NCI-H446 (cell line): ENCODE results near the gene MRPL16.
"Not testable (repeated sequence)": the region's sequence is repeated elsewhere in the genome, so short reads cannot be mapped to it uniquely, and the experiment has no call there.

Experiments used
- DNase-seq, 2 experiments: peaks; one replicate each; lab custom pipeline; 2025; lab: John Stamatoyannopoulos, UW

MRPL16 gene

GRCh38 chr11:59810189-59810910 is at the start of gene MRPL16:
Gene MRPL16 (minus strand): TSS chr11:59810778. CDS start chr11:59810658, 120 bp downstream.
- DNase-seq, result peak; percentile 60 to 92

- DNase-seq, result no peak
Observed at GRCh38 chr11:59859673-59860072, 49.1 kb upstream of the MRPL16 start.

DNA sequence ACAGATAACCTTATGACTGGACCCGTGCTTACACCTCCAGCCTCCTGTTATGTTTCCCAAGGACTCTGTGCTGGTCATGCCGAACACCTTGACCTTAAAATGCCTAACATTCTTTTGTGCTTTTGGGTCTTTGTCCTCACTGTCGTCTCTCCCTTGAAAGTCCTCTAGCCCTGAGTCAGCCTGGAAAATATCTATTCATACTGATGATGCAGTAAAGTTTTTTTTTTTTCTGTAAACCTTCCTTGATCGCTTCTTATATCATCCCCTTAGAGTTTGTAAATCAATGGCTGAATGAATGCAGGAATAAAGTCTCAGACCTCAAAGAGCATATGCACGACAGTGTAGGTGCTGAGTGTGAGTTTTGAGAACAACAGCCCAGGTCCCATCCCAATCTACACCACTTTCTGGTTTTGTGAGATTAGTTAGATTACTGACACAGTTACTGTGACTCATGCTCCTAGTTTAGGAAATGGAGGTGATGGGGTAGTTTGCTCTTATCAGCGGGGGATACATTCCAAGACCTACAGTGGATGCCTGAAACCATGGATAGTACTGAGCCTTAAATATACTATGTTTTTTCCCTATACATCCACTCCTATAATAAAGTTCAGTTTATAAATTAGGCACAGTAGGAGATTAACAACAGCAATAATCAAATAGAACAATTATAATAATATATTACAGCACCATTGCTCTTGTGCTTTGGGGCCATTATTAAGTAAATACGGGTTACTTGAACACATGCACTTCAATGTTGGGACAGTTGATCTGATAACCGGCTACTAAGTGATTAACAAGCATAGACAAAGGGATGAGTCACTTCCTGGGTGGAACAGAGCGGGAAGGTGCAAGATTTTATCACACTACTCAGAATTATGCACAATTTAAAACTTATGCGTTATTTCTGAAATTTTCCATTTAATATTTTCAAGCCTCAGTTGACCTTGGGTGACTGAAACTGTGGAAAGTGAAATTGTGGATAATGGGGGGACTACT is 47.2 kb upstream of the MRPL16 start:
- DNase-seq, result no peak

GRCh38 chr11:59854871-59855270 is 44.3 kb upstream of the MRPL16 start:
- no peak for DNase-seq

DNA sequence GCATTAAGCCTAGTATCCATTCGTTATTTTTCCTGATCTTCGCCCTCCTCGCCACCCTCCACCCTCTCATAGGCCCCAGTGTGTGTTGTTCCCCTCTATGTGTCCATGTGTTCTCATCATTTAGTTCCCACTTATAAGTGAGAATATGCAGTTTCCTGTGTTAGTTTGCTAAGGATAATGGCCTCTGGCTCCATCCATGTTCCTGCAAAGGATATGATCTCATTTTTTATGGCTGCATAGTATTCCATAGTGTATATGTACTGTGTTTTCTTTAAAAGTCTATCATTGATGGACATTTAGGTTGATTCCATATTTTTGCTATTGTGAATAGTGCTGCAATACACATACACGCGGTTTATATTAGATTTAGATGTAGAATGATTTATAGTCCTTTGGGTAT is 40.8 kb upstream of the MRPL16 start:
- not testable (repeated sequence) for DNase-seq

- not testable (repeated sequence) for DNase-seq
Observed at GRCh38 chr11:59849551-59849950, 39.0 kb upstream of the MRPL16 start.

DNA sequence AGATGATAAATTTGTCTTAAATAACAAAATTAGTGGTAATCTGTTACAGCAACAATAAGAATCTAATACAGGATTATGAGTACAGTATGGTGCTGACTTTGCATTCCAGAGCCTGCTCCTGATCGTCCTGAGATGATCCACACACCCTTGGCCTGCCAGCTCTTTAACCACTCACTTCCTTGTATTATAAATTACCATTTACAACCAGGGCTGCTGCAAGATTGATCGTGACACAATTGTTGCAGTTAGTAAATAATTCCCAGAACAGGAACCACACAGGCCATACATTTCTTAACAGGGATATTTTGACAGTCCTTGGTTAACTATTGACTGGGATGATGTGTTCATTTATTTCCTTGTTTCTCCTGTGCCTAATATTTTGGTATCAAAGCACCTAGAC is 38.6 kb upstream of the MRPL16 start:
- no peak for DNase-seq

DNA sequence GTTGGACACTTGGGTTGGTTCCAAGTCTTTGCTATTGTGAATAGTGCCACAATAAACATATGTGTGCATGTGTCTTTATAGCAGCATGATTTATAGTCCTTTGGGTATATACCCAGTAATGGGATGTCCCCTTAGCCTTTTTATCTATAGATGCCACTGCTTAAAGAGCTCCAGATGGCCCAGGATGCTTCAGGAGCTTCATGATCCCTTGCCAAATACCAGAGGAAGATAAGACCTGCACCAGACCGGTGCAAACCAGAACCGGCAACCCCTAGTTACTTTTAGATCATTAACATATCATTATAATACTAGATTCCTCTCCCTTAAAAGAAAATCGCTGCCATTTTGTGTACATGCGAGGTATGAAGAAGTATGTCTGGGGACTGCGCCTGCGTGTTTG is 37.9 kb upstream of the MRPL16 start:
- DNase-seq, result not testable (repeated sequence)

DNA sequence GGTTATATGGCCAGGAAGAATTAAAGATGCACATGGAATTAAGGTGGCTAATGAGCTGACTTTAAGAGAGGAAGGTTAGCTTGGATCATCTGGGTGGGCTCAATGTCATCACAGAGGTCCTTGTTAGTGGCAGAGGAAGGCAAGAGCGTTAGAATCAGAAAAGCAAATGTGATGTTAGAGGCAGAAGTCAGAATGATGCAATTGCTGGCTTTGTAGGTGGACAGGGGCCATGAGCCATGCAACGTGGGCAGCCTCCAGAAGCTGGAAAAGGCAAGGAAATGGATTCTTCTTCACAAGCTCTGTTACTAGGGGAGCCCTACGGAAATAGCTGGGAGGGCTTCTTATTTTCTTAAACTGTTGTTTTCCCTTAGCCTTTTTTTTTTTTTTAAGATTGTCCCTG is 37.0 kb upstream of the MRPL16 start:
- DNase-seq, result no peak

GRCh38 chr11:59846556-59846955 is 36.0 kb upstream of the MRPL16 start:
- DNase-seq, result no peak

- DNase-seq, result no peak
Observed at GRCh38 chr11:59845399-59845798, 34.8 kb upstream of the MRPL16 start, which contains the start of gene CBLIF. Gene CBLIF (minus strand): TSS chr11:59845499. CDS start chr11:59845453, 46 bp downstream.

GRCh38 chr11:59842316-59842715 is 31.7 kb upstream of the MRPL16 start:
- DNase-seq, result peak in 1 of 2 experiments; percentile 10

GRCh38 chr11:59841514-59841913 is 30.9 kb upstream of the MRPL16 start:
- no peak for DNase-seq

DNA sequence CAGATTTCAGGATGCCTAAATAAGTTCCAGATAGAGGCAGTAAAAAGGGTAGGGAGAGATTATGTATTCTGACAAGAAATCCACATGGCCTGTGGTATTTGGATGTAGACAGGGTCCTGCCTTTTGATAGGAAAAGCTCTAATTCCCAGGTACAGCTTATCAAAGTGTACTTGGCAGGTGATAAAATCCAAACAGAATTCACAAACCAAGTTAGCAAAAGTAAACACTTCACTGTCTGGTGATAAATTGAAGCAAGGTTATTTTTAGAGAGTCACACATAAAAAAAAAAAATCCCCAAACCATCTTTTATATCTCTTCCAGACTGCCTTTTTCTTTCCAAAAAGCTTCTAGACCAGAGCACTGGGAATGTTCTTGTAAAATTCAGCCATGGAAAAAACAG is 29.0 kb upstream of the MRPL16 start:
- DNase-seq, result no peak

- DNase-seq, result no peak
Observed at GRCh38 chr11:59833602-59834001, 23.0 kb upstream of the MRPL16 start.

DNA sequence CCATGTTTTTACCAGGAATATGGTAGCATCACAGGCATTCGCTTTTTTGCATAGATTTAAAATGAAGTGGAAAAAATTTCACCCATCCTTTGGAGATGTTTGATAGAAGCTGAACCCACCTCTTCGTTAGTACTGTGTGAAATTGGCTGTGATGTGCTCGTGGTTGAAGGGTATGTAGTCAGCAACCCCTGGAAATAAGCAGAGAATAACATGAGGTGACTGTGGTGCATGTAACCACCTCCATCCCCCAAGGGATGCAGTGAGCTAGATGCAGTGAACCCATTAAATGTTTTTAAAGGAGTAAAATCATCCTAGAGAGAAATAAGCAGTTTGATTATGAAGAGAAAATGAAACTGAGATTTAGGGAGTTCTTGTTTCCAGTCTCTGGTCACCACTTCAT is 18.8 kb upstream of the MRPL16 start:
- no peak for DNase-seq

DNA sequence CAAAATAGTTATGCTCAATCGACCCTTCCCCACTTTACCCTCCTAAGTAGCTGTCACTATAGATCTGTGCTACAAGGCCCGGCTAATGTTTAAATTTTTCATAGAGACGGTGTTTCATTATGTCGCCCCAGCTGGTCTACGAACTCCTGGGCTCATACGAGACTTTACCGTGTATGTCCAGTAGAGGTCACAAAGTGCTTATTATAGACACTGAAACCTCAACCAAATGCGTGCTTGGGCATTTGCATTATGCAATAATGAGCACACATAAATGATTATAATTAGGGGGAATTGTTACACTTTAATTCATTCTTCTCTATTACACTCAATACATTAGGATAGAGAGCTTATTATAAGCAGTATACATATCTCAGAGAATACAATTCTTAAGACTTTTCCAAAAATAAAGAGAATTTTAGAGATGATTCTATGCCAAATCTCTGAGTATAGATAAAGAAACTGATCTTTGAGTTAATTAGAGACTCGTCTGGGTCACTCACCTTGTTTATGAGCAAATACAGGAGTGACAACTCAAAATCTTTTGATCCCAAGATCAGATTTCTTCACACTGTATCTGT is 12.5 kb upstream of the MRPL16 start:
- DNase-seq, result peak; percentile 9 to 72

DNA sequence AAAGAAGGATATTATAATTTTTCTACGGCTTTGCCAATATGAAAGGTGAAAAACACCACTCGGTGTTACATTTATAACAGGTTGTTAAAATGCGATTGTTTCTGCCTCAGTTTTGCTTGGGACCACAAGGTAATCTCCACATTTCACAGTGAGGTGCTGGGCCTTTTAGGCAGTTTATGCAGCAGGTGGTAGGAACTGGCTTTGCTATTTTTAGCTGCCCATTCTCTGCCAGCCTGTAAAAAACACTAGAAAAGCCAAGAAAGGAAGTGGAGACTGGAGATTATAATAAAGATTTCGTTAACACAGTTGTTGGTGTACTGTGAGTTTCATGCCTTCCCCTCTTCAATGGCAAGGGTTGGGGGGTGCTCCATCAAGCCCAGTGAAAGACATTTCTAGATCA is 8.0 kb upstream of the MRPL16 start:
- DNase-seq, result no peak

DNA sequence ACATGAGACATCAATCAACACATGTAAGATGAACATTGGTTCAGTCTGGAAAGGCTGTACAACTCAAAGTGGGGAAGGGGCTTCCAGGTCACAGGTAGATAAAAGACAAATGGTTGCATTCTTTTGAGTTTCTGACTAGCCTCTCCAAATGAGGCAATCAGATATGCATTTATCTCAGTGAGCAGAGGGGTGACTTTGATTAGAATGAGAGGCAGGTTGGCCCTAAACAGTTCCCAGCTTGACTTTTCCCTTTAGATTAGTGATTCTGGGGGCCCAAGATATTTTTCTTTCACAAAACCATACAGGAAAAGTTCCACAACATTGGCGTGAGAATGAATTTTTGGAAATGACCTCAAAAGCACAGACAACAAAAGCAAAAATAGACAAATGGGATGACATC is 5.9 kb upstream of the MRPL16 start:
- DNase-seq, result not testable (repeated sequence)

DNA sequence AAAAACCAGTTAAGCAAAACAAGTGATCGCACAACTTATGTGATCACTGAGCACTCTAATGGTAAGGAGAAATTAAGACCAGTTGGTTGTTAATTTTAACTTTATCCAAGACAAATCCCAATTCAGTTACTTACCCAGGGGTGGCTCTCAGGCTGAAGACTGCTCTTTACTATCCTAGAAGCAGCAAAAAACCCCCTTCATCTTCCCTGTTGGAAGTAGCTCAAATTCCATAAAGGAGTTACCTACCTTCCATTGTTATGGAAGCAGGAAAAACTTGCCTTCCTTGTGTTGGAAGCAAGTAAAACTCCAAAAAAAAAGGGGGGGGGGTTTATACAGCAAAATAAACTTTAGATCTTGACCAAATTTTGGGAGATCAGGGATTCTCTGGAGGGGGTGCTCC is 5.2 kb upstream of the MRPL16 start:
- DNase-seq, result no peak

GRCh38 chr11:59814021-59814420 is 3.4 kb upstream of the MRPL16 start:
- no peak for DNase-seq

GRCh38 chr11:59813364-59813763 is 2.8 kb upstream of the MRPL16 start:
- no peak for DNase-seq

DNA sequence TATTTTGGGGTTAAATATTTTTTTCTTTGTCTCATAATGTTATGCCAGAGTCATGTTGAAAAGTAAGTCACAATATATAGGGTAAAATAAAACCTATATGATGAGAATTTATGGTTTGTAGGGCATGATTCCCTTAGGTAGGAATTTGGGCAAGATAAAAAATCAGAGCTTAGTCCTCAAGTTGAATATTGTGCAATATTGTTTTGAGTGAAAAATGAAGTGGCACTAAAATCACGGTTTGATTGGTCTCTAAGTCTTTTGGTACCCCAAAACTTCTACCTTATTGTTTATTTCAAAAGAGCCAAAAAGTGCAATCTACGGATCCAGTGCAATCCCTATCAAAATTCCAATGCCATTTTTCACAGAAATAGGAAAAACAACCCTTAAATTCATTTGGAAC is 1.6 kb upstream of the MRPL16 start:
- no peak for DNase-seq
